Measurements from ENCODE around the gene NKX6-1.

Gene NKX6-1

DNA sequence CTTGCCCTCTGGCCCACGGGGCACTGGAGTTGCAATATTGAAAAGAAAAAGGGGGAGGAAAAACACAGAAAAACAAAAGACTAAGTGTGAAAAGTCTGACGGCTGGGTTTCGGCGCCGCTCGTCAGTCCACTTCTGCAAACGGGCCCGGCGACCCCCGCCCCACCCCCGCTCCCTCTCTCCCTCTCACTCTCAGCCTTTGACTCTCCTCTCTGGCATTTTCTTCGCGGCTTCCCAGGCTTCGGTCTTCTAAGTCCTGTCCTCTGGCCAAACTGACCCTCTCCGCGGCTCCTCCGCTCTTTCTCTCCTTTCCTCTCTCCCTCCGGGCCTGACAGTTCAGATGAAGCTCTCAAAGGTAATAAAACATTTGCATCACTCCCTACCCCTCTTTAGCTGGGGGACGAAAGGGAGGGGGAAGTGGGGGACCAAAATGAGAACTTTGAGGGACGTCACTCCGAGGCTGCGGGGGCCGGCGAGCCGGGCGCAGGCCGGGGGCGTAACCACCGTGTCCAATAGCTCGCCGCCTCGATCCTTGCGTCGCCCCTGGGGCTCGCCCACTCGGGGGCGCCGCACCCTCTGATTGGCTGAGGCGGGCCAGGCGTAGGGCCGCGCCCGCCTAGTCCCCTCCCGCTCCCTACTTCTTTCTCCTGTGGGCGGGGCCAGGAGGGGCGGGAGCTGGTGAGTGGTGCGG, at the start of gene NKX6-1:
Gene NKX6-1, minus strand, starts transcription at position 358 of the 689 bp plus-strand sequence. CDS start 1,064 bp downstream, outside the sequence.
- DNase-seq = no peak

DNA sequence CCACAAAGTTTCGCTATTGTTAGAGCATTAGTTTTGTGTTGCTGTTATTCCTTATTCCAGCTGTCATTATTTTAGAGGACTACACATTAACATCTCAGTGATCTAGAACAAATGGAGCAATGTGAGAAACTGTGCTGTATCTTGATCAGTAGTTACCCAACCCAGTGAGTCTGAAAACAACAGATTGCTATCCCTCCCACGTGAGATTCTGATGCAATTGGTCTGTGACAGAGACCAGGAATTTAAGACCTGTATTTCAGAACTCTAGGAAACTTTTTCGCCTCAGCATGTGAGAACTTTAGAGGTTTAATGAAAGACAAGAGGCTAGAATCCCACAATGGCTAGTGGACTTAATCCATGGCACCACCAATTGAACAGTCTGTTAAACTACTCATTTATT, 48.1 kb upstream of the NKX6-1 start:
- no peak for DNase-seq

DNA sequence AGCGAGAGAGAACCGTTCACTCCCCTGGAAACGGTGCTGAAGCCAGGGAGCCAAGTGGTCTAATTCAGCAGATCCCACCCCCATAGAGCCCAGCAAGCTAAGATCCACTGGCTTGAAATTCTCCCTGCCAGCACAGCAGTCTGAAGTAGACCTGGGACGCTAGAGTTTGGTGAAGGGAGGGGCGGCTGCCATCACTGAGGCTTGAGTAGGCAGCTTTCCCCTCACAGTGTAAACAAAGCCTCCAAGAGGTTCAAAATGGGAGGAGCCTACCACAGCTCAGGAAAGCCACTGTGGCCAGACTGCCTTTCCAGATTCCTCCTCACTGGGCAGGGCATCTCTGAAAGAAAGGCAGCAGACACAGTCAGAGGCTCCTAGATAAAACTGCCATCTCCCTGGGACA, 46.0 kb upstream of the NKX6-1 start:
- no peak for DNase-seq

DNA sequence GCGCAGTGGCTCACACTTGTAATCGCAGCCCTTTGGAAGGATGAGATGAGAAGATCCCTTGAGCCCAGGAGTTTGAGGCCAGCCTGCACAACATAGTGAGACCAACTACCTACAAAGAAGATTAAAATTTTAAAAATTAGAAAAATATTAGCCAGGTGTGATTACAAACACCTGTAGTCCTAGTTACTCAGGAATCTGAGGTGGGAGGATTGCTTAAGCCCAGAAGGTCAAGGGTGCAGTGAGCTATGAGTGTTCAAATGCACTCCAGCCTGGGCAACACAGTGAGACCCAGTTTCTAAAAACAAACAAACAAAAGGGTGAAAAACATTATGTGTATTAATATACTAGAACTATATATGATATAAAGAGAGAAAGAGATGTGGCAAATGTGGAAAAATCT, 36.8 kb upstream of the NKX6-1 start:
- no peak for DNase-seq

DNA sequence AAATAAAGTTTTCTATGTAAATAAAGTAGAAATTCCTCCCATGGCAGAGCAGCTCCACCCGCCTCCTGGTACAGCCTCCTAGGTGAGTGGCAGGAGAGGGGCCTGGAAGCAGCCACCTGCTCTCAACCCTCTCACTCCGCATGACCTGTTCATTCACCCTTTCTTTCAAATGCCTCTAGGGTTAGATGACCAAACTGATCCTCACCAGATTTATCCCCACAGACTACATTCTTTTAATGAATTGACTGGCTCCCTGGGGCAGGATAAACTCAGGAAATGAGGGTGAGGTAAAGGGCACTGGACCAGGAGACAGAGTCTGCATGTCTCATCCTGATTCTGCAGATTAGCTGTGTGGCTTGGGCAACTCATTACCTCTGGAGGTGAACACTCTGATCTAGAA, 32.6 kb upstream of the NKX6-1 start:
- no peak for DNase-seq

DNA sequence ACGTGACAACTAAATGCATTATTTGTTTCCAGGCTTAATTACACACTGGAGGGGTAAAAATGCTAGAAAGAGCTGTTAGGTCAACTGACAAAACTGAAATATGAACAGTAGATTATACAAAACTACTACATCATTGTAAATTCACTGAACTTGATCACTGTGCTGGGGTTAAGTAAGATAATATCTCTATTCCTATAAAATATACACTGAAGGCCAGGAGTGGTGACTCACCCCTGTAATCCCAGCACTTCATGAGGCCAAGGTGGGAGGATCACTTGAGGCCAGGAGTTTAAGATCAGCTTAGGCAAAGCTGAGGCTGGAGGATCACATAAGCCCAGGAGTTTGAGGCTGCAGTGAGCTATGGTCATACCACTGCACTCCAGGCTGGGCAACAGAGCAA, 31.8 kb upstream of the NKX6-1 start:
- no peak for DNase-seq

DNA sequence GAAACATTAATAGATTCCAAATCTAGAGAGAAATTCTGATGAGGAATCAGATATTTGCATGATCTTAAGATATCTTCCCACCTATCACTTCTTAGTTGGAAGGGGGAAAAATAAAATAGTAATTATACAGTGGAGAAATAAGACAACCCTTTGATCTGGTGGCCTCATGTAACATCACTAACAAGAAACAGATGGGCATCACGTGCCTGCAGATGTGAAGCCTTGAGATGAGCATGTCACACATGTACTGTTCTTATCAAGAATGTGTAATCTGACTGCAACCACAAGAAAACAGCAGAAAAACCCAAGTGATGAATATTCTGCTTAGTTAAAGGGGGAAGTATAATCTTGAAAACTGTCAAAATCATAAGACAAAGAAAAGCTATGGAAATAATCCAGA, 31.4 kb upstream of the NKX6-1 start:
- DNase-seq = no peak

DNA sequence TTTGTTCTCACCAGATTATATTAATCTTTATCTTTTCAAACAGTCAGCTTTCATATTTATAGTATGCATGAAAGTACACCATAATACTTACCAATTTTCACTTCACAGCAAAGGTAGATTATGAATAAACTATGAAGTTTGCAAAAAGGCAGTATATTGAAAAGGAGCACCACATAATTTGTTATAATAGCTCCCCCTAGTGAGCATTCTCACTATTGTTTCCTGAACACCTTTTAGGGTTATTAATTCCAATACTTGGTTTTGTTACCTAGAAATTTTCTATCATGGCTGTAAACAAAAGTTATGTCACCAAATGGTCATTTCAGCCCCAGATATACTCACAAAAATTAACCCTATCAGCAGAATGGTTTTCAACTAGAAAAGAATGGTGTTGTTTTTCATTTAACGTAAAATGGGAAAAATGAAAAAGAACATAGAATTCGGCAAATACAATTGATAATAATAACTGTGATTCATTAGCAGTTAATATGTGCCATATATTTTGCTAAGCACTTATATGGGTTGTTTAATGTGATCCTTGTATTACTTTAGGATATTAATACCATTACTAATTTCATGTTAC, 30.2 kb upstream of the NKX6-1 start:
- DNase-seq = peak; percentile 51

DNA sequence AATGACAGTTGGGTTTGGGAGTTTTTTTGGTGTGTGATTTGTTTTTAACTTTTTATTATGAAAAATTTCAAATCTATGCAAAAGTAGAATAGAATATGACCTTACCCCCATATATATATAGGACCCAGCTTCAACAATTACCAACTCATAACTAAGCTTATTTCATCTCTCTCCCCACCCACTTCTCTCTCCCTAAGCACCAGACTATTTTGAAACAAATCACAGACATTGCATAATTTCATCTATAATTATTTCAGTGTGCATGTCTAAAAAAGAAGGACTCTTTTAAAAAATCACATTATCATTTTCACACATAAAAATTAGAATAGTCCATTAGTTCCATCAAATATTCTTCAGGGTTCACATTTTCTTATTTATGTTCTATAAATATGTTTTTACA, 28.3 kb upstream of the NKX6-1 start:
- DNase-seq = no peak

DNA sequence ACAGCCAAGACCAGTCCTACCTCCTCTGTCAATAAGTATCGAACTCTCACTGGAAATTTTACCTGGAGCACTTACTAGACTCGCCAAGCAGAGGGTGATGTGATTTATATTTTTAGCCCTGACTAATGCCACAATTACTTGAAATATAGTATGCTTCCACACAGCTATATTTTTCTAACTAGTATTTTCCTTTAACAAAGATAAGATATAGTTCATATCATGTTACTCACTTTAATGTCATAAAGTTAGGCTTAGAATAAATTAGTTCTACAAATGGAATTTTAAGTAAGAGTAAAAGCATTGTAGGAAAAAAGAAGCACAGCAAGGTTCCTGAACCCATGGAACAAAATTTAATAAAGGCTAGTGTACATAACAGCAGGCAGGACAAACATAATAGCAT, 16.0 kb upstream of the NKX6-1 start:
- DNase-seq = no peak

DNA sequence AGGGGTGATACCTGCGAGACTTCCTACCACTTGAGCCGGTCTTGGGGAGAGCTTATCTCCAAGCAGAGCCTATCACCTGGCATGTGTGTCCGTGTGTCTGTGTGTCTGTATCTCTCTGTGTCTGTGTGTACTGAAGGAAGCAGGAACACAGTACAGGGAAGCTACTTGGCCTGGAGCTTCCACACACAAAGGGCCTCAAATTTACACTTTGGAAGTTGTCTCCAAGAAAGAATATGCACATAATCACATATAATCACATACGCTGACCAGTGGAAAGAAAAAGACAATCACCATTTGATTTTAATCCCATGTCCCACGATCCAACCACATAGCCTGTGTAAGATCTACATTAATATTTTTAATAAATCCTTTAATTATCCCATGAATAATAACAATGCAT, 13.2 kb upstream of the NKX6-1 start:
- DNase-seq = no peak

DNA sequence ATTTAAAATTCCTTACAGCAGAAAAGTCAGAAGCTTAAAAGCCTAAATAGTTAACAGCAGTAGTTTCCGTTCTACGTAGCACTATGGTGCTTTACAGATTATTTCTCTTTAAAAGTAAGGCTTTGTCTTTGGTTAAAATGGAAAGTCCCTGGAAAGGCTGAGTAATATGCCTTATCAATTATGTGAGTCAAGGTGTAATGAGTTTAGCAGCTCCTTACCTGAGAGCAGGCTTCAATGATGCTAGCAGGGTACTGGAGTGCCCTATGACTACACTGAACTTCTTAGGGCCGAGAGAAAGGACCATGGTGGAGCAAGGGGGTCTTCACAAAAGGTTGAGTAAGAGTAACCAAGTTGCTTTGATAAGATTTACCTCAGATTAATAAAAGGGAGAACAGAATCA, 12.6 kb upstream of the NKX6-1 start:
- no peak for DNase-seq

DNA sequence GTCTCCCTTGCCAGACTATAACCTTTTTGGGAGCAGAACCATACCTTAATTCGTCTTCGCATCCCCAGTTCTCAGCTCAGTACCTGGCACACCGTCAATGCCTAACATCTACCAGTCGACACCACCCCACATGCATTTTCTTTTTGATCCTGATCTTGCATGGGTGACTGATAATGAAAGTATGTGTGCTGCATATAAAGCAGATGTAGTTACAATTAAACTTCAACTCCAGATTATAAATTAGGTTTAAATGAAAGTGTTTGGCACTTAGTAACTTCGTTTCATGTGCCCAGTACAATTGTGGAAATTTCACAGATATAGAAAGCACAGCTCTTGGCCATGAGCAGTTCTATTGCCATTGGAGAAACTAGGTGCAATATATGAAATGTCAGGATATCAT, 8.8 kb upstream of the NKX6-1 start:
- no peak for DNase-seq

DNA sequence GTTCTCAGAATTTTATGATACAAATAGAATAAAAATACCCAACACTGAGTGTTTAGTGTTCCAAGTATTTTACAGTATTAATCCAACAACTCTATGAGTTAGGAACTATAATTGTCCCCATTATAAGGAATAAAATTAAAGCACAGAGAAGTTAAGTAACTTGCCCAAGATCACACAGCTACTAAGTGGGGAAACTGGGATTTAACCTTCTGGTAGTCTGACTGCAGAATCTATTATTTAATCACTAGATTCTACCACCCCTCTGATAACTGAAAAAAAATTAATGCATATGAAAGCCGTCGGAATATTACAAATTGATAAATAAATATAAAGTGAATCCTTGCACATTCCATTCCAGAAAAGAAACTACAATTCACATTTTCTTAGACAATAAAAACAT, 5.7 kb upstream of the NKX6-1 start:
- DNase-seq = no peak

DNA sequence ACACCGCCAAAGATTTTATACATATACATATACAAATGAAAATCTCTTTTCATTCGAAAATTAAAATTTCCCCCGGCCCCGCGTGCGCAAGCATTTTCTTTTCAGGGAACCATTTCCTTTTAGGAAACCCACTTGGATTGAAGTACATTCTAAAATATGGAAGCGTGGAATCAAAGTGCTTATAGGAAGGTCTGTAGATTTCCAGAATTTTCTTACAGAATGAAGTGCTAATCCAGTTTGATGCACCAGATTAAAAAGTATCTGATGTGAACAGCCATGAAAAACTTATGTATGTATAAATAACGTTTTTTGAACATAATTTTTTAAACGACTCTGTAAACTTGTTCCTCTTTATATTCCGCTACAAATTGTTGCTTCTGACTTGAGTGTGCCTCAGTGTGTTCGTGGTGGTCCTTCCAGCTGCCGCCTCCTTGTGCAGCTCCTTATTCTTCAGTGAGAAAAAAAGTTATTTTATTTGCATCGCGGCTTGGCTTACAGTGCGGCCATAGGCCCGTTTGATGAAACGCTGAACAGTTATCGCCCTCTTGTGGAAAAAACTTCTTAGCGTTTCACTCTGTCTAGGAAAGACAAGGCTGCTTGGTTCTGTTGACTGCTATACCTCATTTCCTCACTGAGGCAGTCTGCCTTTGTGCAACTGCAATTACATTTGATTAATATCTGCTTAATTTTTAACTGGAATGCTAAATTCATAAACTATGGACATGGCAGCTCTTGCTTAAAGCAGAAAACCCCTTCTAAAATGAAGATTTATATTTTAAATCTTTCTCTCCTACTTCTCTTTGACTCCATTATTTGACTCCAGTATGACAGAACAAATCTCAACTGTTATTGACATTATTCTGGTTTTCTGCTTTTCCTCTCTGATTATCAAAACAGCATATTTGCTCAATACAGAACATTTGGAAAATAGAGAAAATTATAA, 4.7 kb upstream of the NKX6-1 start:
- peak; percentile 69 for DNase-seq

DNA sequence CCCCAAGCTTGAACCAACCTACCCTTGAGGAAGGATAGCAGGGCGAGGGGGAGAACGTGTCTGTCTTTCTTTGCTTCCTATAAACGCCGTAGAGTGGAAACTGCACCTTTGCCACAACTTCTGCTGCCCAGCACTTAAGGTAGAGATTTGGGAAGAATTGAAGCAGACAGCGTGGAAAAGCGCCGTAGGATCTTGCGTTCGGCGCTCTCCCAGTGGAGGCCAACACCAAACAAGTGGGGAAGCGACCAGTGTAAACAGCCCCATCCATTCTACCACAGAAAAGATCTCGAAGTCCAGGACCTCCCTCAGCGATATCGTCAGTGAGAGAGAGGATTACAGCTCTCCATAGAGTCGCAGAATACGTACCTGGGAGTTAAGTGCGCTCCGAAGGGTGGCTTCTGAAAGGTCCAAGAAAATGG, 3.9 kb upstream of the NKX6-1 start:
- no peak for DNase-seq

DNA sequence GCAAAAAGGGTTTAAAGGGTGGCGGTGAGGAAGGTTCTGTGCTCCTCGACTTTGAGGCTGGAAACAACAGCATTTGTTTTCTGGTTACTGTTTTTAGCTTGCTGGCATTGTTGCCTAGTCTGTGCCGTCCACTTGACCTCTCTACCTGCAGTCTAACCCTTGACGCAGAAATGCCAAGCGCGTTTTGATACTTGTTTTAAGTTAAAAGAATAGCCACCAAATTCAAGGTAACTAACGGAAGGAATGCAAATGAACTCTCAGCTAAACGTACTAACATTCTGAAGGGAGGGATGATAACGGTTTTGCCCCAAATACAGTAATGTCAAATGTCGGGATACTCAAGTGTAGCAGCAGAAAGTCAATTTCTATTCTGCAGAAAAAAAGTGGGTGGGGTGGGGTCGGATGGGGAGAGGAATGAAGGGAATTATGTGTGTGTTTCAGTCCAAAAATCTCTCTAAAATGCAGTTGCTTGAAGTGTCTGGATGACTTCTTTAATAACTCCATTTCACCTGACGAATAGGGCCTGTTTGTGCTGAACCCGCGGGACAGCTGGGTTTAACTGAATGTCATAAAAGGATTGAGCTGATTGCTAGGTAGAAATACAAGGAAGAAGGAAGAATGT, 3.4 kb upstream of the NKX6-1 start:
- DNase-seq = no peak

DNA sequence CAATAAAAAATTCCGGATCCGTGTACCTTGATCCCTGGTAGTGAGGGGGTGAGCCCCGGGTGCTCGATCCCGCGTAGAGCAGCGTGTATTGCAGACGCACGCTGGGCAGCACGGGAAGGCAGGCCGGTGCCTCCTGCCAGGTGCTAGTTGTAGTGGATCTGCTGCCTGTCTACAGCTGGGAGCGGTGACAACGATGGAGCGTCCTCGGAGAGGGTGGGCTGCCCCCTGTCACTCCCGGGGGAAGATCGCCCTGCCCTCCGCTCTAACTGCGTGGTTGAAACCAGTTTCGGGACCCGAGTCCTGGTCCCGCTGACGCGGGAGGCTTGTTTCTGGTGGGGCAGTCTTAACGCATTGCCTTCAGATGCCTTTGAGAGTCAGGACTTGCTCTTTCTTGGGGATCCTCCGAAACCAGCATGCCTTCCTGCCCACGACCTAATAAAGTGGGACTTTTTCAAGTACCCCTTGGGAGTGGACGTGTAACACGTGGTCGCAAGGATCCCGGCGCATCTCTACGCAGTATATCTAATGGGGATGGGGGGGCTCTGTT, 2.7 kb upstream of the NKX6-1 start:
- no peak for DNase-seq

DNA sequence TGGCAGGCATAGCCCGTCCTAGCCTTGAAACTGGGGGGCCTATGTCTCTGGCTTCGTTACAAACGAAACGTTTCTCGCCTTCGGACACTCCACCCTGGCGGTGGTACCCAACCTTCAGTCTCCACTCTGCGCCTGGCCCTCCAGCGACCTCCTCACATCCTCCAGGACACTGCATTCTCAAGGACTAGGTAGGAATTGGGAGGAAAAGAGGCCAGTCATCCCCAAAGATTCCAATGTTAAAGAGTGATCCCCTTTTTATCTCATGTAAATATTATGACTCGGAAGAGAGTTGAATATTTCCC, 2.1 kb upstream of the NKX6-1 start:
- no peak for DNase-seq

DNA sequence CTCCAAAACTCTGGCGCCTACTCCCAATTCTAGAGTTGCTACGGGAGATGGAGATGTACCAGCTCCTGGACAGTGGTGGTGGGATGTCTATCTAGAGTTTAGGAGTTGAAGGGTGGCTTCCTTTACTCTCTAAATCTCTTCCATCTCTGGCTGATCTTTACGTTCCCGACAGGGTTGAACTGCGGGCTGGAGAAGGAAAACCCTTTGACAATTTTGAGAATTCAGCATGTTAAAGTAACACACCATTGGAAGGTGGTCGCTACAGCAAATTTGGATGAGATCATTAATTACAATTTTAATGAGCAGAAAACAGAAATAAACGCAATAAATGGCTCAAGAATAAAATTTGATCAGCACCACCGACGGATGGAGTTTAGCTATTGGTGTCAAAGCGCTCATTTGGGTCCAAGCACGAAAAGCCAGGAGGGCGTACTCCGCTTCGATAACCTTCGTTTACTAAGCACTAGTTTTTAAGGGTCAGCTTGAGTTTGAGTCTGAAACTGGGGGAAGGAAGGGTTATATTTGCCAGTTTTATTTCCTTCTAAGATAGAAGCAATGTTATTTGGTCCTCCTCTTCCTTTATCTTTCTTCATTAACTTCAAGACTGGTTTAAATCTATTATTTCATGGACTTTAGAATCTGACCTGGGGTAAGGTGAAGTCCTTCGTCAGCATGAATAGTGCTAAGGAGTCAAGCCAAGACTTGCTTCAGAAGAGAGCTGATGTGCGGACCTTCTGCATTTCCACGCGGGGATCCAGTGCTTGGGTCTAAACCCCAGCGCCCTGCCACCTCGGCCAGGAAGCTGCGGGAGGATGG, 1.5 kb upstream of the NKX6-1 start:
- no peak for DNase-seq

DNA sequence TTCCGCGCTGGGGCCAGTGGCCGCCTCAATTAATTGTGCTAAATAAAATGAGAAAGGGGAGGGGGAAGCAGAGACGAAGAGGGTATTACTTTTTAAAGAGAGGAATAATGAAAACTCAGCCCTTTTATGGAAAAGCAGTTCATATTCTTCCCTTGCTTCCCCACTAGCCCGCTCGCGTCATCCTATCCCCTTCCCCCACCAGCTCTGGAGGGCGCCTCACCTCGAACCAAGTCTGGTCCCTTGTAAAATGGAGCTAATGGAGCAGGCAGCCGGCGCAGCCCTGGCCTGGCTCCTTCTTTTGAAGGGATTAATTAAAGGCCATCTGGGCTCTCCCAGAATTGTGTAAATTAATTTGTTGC, 511 bp upstream of the NKX6-1 start:
- DNase-seq = no peak

DNA sequence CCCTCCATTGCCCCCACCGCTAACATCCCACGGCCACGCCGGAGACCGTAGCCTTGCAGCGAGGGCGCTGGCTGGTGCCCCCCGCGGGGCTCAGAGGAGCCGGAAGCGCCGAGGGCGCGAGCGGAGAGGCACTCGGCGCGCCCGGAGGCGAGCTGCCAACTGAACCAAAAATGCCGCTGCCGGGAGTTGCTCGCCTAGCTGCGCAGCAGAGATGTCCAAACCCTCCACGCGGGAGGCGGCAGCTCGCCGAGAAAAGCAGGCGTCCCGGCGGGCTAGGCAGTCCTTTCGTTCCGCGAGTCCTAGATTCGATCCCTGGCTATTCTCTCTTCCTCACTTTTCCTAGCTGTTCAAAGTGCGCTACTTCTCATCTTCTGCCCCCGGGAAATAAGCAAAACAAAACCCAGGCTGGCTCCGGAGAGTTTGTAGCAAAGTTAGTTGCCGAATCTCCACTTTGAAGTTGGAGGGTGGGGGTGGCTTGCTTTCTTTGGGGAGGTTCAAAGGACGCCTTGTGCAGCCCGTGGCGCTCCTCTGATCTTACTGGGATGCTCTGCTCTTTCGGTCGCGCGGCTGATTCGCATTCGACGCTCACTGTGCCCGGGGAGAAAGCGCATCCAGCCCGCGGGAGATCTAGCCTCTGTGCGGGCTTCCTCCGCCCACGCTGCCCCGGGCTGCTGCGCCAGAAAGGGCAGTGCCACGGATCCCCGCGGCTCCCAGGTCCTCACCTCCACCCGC, 723 bp downstream of the NKX6-1 start:
- no peak for DNase-seq

Data from RPMI8226 (cell line).